RPMI7951 (cell line): ENCODE measurements around the gene OR4D1. TPM values are rescaled to one million over a fixed set of nuclear protein-coding genes. Genes with fewer than 3 reads are reported as not detected.
"Not testable (repeated sequence)": the region's sequence is repeated elsewhere in the genome, so short reads cannot be mapped to it uniquely, and the experiment has no call there.

Experiments
- DNase-seq: peaks from one replicate; pipeline ENCODE4 v3.0.0-alpha.2; 2012; ENCODE audit warnings: low read depth
- total RNA-seq: library from RNA; depleted of rRNA; stranded (reverse); fragments of >200 nt; shearing (Covaris generic); gene quantifications from 2 replicates; pipeline ENCODE4 v1.2.3, GENCODE V29; 2014; rRNA removed

OR4D1 gene
- not detected in 2 replicates for total RNA-seq

GRCh38 chr17:58147930-58148434 lies at the start of gene OR4D1:
OR4D1 (plus strand) TSS chr17:58148384; CDS start chr17:58155154, 6,770 bp downstream.
- DNase-seq: no peak

DNA sequence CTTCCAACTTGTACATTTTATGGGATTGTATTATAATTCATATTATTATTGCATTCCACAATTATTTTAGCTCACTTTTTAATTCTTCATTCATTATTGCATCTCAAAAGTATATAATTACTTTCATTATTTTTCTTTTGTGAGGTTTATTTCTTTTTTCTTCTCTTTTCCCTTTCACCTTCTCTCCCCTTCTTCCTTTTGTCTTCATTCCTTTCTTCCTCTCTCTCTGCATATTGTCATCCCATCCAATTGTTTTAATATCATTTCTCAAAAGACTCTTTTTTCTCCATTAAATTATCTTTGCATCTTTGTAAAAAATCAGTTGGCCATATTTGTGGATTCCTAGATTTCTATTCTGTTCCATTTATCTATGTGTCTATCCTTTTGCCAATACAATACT lies 47.7 kb upstream of the OR4D1 start:
- no peak for DNase-seq

DNA sequence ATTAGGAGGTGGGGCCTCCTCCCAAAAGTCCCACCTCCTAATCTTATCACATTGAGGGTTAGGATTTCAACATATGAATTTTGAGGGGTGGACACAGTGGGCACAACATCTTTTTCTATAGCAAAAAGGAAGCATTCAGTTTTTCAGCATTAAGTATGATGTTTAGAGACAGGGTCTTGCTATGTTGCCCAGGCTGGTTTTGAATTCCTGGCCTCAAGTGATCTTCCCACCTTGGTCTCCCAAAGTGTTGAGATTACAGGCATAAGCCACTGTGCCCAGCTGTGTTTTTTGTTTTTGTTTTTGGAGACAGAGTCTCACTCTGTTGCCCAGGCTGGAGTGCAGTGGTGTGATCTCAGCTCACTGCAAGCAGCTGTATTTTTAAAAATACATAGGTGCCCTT lies 46.3 kb upstream of the OR4D1 start:
- DNase-seq: not testable (repeated sequence)

GRCh38 chr17:58105093-58105492 lies 43.1 kb upstream of the OR4D1 start:
- no peak for DNase-seq

DNA sequence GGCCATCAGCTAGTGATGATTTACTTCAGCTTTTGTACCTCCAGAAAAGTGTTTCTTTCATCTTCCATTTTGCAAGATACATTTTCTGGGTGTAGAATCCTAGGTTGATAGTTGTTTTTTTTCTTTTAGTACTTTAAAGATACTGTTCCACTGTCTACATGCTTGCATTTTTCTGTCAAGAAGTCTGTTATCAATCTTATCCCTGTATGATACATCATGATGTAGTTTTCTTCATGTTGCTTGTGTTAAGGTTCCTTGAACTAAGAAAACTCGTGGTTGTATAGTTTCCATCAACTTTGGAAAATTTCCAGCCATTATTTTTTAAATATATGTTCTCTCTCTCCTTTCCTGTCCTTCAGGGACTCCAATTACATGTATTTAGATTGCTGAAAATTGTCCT lies 40.9 kb upstream of the OR4D1 start:
- no peak for DNase-seq

- DNase-seq: no peak
These were observed 39.0 kb upstream of the OR4D1 start for GRCh38 chr17:58109197-58109596.

GRCh38 chr17:58110012-58110411 lies 38.2 kb upstream of the OR4D1 start:
- DNase-seq: no peak

DNA sequence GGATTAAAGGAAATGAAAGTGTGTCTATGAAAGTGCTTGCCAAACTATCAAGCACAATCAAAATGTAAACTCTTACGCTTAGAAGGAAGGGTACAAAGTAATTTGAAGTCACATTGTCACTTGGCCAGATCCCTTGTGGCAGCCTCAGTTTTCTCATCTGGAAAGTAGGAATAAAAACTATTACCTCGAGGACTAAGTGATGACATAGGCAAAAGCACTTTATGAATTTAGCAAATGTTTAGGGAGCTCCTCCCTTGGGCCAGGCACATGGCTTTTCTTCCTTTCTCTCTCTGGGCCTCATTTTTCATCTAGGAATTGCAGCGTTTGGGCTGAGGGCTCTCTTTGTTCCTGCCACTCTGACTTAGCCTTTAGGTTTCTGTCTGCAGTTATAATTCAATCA lies 36.5 kb upstream of the OR4D1 start:
- DNase-seq: no peak

- DNase-seq: peak; percentile 57
These were observed 35.1 kb upstream of the OR4D1 start for GRCh38 chr17:58112970-58113631.

GRCh38 chr17:58113947-58114346 lies 34.2 kb upstream of the OR4D1 start:
- DNase-seq: no peak

- no peak for DNase-seq
These were observed 30.8 kb upstream of the OR4D1 start for GRCh38 chr17:58117382-58117781.

- DNase-seq: no peak
These were observed 28.7 kb upstream of the OR4D1 start for GRCh38 chr17:58119491-58119890.

GRCh38 chr17:58120195-58120822 lies 27.9 kb upstream of the OR4D1 start:
- DNase-seq: peak; percentile 56

GRCh38 chr17:58121925-58122324 lies 26.3 kb upstream of the OR4D1 start:
- peak; percentile 55 for DNase-seq

GRCh38 chr17:58127846-58128245 lies 20.3 kb upstream of the OR4D1 start:
- DNase-seq: no peak

DNA sequence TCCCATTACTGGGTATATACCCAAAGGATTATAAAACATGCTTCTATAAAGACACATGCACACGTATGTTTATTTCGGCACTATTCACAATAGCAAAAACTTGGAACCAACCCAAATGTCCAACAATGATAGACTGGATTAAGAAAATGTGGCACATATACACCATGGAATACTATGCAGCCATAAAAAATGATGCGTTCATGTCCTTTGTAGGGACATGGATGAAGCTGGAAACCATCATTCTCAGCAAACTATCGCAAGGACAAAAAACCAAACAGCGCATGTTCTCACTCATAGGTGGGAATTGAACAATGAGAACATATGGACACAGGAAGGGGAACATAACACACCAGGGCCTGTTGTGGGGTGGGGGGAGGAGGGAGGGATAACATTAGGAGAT lies 15.5 kb upstream of the OR4D1 start:
- DNase-seq: not testable (repeated sequence)

DNA sequence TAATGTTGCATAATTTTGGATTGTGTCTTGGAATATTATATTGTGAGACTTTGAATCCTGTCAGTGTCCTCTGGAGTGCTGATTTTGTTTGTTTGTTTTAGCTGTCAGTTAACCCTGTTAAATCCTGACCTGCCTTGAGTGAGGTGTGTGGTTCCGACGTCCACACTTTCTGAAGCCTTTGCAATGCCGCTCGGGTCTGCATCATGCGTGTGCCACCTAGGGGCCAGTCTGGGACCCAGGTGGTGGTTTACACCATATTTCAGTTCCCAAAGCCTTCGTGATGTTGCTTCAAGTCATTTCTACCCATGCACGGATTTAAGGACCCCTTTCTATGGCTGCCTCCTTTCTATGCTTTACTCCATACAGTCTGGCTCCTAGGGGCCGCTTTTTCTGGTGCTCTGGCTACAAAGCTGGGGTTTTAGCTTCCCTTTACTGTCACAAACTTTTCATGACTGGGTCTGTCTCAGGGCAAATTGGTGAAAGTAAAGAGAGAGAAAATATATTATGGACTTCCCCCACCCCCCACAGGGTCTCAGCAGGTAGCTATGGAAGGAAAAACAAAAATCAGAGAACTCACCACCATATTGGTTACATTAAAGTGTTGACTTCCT lies 11.4 kb upstream of the OR4D1 start:
- peak; percentile 7 for DNase-seq

- DNase-seq: no peak
These were observed 6.7 kb upstream of the OR4D1 start for GRCh38 chr17:58141505-58141904.

DNA sequence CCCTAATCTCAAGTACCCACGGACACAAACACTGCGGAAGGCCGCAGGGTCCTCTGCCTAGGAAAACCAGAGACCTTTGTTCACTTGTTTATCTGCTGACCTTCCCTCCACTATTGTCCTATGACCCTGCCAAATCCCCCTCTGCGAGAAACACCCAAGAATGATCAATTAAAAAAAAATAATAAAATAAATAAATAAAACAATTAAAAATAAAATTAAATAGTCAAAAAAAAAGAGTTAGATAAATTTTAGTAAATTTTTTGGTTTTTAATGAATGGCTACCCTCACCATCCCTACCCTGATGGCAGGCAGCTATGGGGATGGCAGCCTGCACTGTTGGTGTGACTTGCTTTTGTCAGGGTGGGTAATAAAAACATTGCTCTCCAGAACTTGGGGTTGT lies 4.8 kb upstream of the OR4D1 start:
- not testable (repeated sequence) for DNase-seq

- no peak for DNase-seq
These were observed 3.4 kb upstream of the OR4D1 start for GRCh38 chr17:58144801-58145200.

DNA sequence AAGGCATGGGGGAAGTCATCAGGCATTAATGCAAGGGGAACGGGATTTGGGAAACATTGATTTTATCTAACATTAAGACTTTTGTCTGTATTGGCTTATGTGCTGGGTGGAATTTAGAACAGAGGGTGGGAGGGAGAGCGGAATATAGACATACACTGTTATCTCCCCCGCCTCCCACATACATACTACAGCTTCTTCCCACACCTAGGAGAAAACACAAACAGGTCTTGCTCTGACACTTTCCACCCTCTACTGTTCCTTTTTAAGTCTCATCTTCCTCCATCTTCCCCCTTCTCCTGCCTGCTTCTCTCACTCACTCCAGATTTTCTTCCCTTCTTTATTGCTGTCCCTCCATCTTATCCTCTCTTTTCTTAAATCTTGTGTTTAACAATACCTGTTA lies 425 bp downstream of the OR4D1 start:
- no peak for DNase-seq

DNA sequence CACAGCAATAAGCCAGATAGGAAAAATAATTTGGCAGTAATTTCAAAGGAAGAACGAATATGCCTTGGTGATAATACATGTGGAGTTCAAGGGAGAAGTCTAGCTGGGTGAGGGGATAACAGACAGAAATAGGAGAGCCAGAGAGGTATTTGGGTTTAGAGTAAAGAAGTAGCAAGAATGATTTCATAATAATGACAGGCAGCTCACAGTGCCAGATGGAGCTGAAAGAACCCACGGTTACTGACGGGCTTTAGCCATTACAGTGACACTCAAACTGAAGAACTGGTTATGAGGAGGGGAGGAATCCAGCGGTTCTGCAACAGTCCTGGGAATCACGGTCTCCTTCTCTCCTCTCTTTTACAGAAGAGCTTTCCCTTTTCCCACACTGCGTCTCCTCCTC lies 2.2 kb downstream of the OR4D1 start:
- no peak for DNase-seq

- DNase-seq: no peak
These were observed 4.9 kb downstream of the OR4D1 start for GRCh38 chr17:58153046-58153445.
